ENCODE measurements around the gene CHMP5. TPM values are rescaled to one million over a fixed set of nuclear protein-coding genes. Genes with fewer than 3 reads are reported as not detected.

The CHMP5 gene
- total RNA-seq, 4 donors from 2014 or later = 55.1 to 78.2 (median 60.3) TPM

DNA sequence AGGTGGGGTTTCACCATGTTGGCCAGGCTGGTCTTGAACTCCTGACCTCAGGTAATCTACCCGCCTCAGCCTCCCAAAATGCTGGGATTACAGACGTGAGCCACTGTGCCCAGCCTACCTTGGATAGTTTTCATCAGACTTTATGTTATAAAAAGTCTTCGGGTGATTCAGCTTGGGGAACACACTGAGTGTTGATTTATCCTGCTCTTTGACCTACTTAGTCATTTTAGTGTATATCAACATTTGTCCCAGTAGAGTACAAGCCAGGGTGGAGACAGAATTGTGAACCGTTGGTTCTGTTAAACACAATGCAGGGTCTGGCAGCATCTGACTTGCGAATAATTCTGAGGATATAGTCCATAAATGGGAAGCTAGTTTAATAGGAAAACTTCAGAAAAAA is 65.1 kb downstream of the CHMP5 start:
- no peak for DNase-seq
- no peak for TF ChIP-seq POLR2A (IDR thresholded peaks at IDR 0.05)
- TF ChIP-seq, protein P1, sequence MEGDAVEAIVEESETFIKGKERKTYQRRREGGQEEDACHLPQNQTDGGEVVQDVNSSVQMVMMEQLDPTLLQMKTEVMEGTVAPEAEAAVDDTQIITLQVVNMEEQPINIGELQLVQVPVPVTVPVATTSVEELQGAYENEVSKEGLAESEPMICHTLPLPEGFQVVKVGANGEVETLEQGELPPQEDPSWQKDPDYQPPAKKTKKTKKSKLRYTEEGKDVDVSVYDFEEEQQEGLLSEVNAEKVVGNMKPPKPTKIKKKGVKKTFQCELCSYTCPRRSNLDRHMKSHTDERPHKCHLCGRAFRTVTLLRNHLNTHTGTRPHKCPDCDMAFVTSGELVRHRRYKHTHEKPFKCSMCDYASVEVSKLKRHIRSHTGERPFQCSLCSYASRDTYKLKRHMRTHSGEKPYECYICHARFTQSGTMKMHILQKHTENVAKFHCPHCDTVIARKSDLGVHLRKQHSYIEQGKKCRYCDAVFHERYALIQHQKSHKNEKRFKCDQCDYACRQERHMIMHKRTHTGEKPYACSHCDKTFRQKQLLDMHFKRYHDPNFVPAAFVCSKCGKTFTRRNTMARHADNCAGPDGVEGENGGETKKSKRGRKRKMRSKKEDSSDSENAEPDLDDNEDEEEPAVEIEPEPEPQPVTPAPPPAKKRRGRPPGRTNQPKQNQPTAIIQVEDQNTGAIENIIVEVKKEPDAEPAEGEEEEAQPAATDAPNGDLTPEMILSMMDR (IDR thresholded peaks at IDR 0.05) = no peak
- no peaks in the 10 kb centered on the region for H3K9me3 ChIP-seq
- H3K4me1 ChIP-seq = peaks cover 25 to 32% of the 10 kb centered on the region in 2 donors
- intact Hi-C loops (cut with DNase I) = no loop called here
- H3K27me3 ChIP-seq = no peaks in the 10 kb centered on the region
- peaks cover 19 to 22% of the 10 kb centered on the region in 2 donors for H3K36me3 ChIP-seq
- H3K27ac ChIP-seq = peak overlapping the region; percentile 90 to 92 (median 91)
- no peak overlapping the region for H3K4me3 ChIP-seq (replicated peaks in 1 of 3)
- WGBS, 2 donors = 85 to 87% methylated on average over 5 of the region's 5 CpGs

DNA sequence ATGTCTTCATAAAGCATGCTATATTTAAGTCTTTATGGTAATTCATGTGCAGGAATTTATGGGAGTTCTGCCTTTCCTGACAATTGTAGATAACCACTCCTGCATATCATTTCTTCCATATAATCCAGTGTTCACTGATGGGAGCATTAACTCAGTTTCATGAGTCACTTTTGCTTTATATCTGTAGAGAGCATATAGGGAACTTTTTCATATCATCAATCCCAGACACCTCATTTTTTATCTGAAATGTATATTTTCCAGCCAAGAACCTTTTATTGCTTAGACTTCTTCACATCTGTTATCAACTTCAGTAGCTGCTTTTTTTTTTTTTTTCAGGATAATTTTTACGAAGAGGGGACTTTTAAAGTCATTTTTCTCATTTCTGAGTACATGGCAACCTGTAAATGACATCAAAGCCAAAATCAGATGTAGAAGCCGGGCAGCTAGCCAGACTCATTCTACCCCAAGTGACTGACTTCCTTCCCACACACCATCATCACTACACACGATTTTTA is 66.6 kb downstream of the CHMP5 start:
- Histone ChIP-seq H3K4me1 (peaks cover 25 to 32% of the 10 kb centered on the region in 2 donors), H3K27ac (no peak overlapping the region), H3K36me3 (peaks cover 19 to 22% of the 10 kb centered on the region in 2 donors), H3K27me3 (no peaks in the 10 kb centered on the region), H3K4me3 (replicated peaks in 1 of 3) (no peak overlapping the region), H3K9me3 (no peaks in the 10 kb centered on the region)
- TF ChIP-seq, protein P1 (IDR thresholded peaks at IDR 0.05) = no peak
- TF ChIP-seq POLR2A (IDR thresholded peaks at IDR 0.05) = no peak
- 80 to 93% methylated on average over 3 of the region's 3 CpGs for WGBS, 2 donors
- intact Hi-C loops (cut with DNase I) = no loop called here
- DNase-seq = no peak

Other genes starting within 250 kb of the CHMP5 start
- gene DNAJA1, start 239.8 kb upstream of the CHMP5 start, total RNA-seq = 100 to 1,000 TPM in 2 of 4 donors, 10 to 100 TPM in 2; 81.8 to 118 (median 108) TPM
- gene SMU1, start 188.4 kb upstream of the CHMP5 start, total RNA-seq = 10 to 100 TPM; 19.8 to 24.2 (median 22.1) TPM
- 100 to 1,000 TPM in 3 of 4 donors, 10 to 100 TPM in 1; 88.3 to 119 (median 103) TPM for gene B4GALT1, start 97.7 kb upstream of the CHMP5 start, total RNA-seq
- not detected for gene SPINK4, start 24.9 kb upstream of the CHMP5 start, total RNA-seq
- gene BAG1, start 341 bp upstream of the CHMP5 start, total RNA-seq = 100 to 1,000 TPM in 2 of 4 donors, 10 to 100 TPM in 2; 72.0 to 135 (median 99.3) TPM
- 10 to 100 TPM; 44.7 to 65.3 (median 49.8) TPM for gene NFX1, start 25.5 kb downstream of the CHMP5 start, total RNA-seq
- gene AQP7, start 137.5 kb downstream of the CHMP5 start, total RNA-seq = 1 to 10 TPM; 1.9 to 4.7 (median 2.5) TPM
- 1 to 10 TPM; 1.0 to 4.3 (median 2.5) TPM for gene AQP3, start 182.5 kb downstream of the CHMP5 start, total RNA-seq
- gene NOL6, start 208.9 kb downstream of the CHMP5 start, total RNA-seq = 10 to 100 TPM; 13.0 to 32.3 (median 27.0) TPM

Data from thyroid gland (tissue), 4 donors.